IPS-18c (cell line): Measurements from ENCODE around the gene PLEKHH1.
"Not testable (repeated sequence)": the region's sequence is repeated elsewhere in the genome, so short reads cannot be mapped to it uniquely, and the experiment has no call there.

Experiments
- H3K4me3 ChIP-seq: 2 replicates; pipeline ENCODE4 v1.7.0; 2013; ENCODE audit warnings: low read depth, mild to moderate bottlenecking, low read length, moderate library complexity; ENCODE audit not compliant: insufficient read depth
- H3K9me3 ChIP-seq: one replicate; pipeline ENCODE4 v1.6.1; 2013; ENCODE audit warnings: mild to moderate bottlenecking, low read length, moderate library complexity; ENCODE audit not compliant: control insufficient read depth, insufficient read depth

Gene PLEKHH1

GRCh38 chr14:67583711-67584644, 50.9 kb downstream of the PLEKHH1 start:
- H3K9me3 ChIP-seq: no peaks in the 10 kb centered on the region

GRCh38 chr14:67584978-67585377, 51.9 kb downstream of the PLEKHH1 start:
- H3K4me3 ChIP-seq: no peak overlapping the region

More at GRCh38 chr14:67583711-67584644, 50.9 kb downstream of the PLEKHH1 start:
- no peak overlapping the region for H3K4me3 ChIP-seq

GRCh38 chr14:67586369-67586768, 53.3 kb downstream of the PLEKHH1 start:
- H3K4me3 ChIP-seq: no peak overlapping the region
- no peaks in the 10 kb centered on the region for H3K9me3 ChIP-seq

More at GRCh38 chr14:67584978-67585377, 51.9 kb downstream of the PLEKHH1 start:
- H3K9me3 ChIP-seq: no peaks in the 10 kb centered on the region

GRCh38 chr14:67589204-67589770, 56.2 kb downstream of the PLEKHH1 start:
- Histone ChIP-seq H3K4me3 (no peak overlapping the region), H3K9me3 (no peaks in the 10 kb centered on the region)

- not testable (repeated sequence) for H3K9me3 ChIP-seq, H3K4me3 ChIP-seq
These were observed 60.6 kb downstream of the PLEKHH1 start for GRCh38 chr14:67593650-67594049.

GRCh38 chr14:67595392-67595791, 62.3 kb downstream of the PLEKHH1 start:
- Histone ChIP-seq H3K9me3 (no peaks in the 10 kb centered on the region), H3K4me3 (no peak overlapping the region)

- Histone ChIP-seq H3K4me3 (peak within 1 kb of the TSS; percentile 86), H3K9me3 (no peaks in the 10 kb centered on the region)
These were observed 66.8 kb downstream of the PLEKHH1 start, which contains the start of gene PIGH for GRCh38 chr14:67599698-67600561. PIGH (minus strand) TSS chr14:67600268; CDS start chr14:67600203, 65 bp downstream.

- peak overlapping the region; percentile 86; the same call in 1 of the 2 replicates for H3K4me3 ChIP-seq
- H3K9me3 ChIP-seq: not testable (repeated sequence)
These were observed 67.5 kb downstream of the PLEKHH1 start for GRCh38 chr14:67600562-67600974.

- Histone ChIP-seq H3K9me3 (no peaks in the 10 kb centered on the region), H3K4me3 (no peak overlapping the region)
These were observed 69.0 kb downstream of the PLEKHH1 start for GRCh38 chr14:67602076-67602475.

- Histone ChIP-seq H3K9me3 (no peaks in the 10 kb centered on the region), H3K4me3 (no peak overlapping the region)
These were observed 70.0 kb downstream of the PLEKHH1 start for GRCh38 chr14:67602995-67603545.

GRCh38 chr14:67607646-67608045, 74.6 kb downstream of the PLEKHH1 start:
- Histone ChIP-seq H3K9me3 (peaks cover 2% of the 10 kb centered on the region), H3K4me3 (no peak overlapping the region)

GRCh38 chr14:67609642-67610310, 76.7 kb downstream of the PLEKHH1 start:
- Histone ChIP-seq H3K9me3 (peaks cover 2% of the 10 kb centered on the region), H3K4me3 (no peak overlapping the region)

- H3K9me3 ChIP-seq: peaks cover 2% of the 10 kb centered on the region
These were observed 77.4 kb downstream of the PLEKHH1 start for GRCh38 chr14:67610491-67610890.

GRCh38 chr14:67618617-67619063, 85.5 kb downstream of the PLEKHH1 start:
- H3K9me3 ChIP-seq: no peaks in the 10 kb centered on the region
- H3K4me3 ChIP-seq: no peak overlapping the region

More at GRCh38 chr14:67610491-67610890, 77.4 kb downstream of the PLEKHH1 start:
- H3K4me3 ChIP-seq: no peak overlapping the region

- Histone ChIP-seq H3K4me3 (peak within 1 kb of the TSS; percentile 94), H3K9me3 (no peaks in the 10 kb centered on the region)
These were observed 86.5 kb downstream of the PLEKHH1 start, which contains the start of gene ARG2 for GRCh38 chr14:67619446-67620216. ARG2 (plus strand) TSS chr14:67619920; CDS start chr14:67619978, 58 bp downstream.
